HepG2 (cell line): ENCODE data around the gene BTG2. TPM values are rescaled to one million over a fixed set of nuclear protein-coding genes. Genes with fewer than 3 reads are reported as not detected.

Source experiments
- ATAC-seq: fragments of 200-7000 bp; cut with Tn5 transposase; 3 replicates; pipeline ENCODE4 v1.9.1; 2020; ENCODE audit warnings: mild to moderate bottlenecking, moderate library complexity
- BruUV-seq: library from RNA; stranded (reverse); fragments of 400-500 nt; replicated peaks from 2 replicates; lab custom pipeline; 2021; lab: Mats Ljungman, UMichigan
- CTCF ChIA-PET: fragments of 300-600 bp; formaldehyde crosslinking; extraction: SDS; loops from one replicate; lab custom pipeline; 2021; ENCODE audit warnings: low total read pairs, inconsistent platforms, low intra/inter-chr PET ratio; lab: Yijun Ruan, JAX
- POLR2A ChIA-PET: fragments of 350-600 bp; sonication (Branson Sonifier 250); formaldehyde crosslinking; loops from one replicate; lab custom pipeline; 2020; ENCODE audit warnings: antibody characterized with exemption, inconsistent platforms; lab: Yijun Ruan, JAX
- DNase-seq: peaks from one replicate; pipeline ENCODE4 v3.0.0-alpha.2; 2015; ENCODE audit warnings: low spot score
- FAIRE-seq: peaks from 3 replicates; lab custom pipeline; 2011; peaks lifted over from hg19 to GRCh38; lab: Jason Lieb, UNC
- H2AFZ ChIP-seq: one replicate; pipeline ENCODE4 v1.6.1; 2011; ENCODE audit warnings: low read length, inconsistent platforms
- H3K27ac ChIP-seq: fragments of 300-600 bp; 3 replicates; pipeline ENCODE4 v1.8.0; 2011; ENCODE audit warnings: mixed run types, mild to moderate bottlenecking, mixed read lengths, low read length, inconsistent platforms; ENCODE audit not compliant: insufficient read depth; ENCODE audit errors: extremely low read length
- H3K27me3 ChIP-seq, 2 experiments: fragments of 200-600 bp in 1 of 2; 2 replicates in 1 of 2; 3 replicates in 1 of 2; pipeline versions ENCODE4 v1.6.0 to v1.8.0; 2011; ENCODE audit warnings: low read length in 2 of 2, mild to moderate bottlenecking in 2 of 2, moderate library complexity in 2 of 2, inconsistent platforms in 1 of 2; ENCODE audit not compliant: insufficient read depth in 2 of 2, control insufficient read depth in 1 of 2
- H3K36me3 ChIP-seq, 2 experiments: fragments of 200-600 bp in 1 of 2; replicated peaks in 1 of 2; 2 replicates in 1 of 2; 3 replicates in 1 of 2; pipeline versions ENCODE4 v1.5.1 to v1.8.0; 2011; ENCODE audit warnings: low read length in 2 of 2, inconsistent platforms in 1 of 2; ENCODE audit not compliant: insufficient read depth in 2 of 2, control insufficient read depth in 1 of 2
- H3K4me1 ChIP-seq: 2 replicates; pipeline ENCODE4 v1.5.1; 2012; ENCODE audit warnings: low read length, inconsistent platforms; ENCODE audit not compliant: insufficient read depth
- H3K4me2 ChIP-seq: 2 replicates; pipeline ENCODE4 v1.6.0; 2011; ENCODE audit warnings: low read depth, low read length, inconsistent platforms
- H3K4me3 ChIP-seq, 3 experiments: fragments of 200-600 bp in 1 of 3; sonication (generic), shearing (Covaris generic) in 1 of 3; replicated peaks in 1 of 3; 2 replicates each; pipeline ENCODE4 v1.5.1; 2011 to 2016; ENCODE audit warnings: low read length in 3 of 3, inconsistent platforms in 2 of 3, low read depth in 2 of 3, mild to moderate bottlenecking in 2 of 3, control low read depth in 1 of 3, mixed read lengths in 1 of 3; ENCODE audit not compliant: insufficient read depth in 1 of 3
- H3K79me2 ChIP-seq: one replicate; pipeline ENCODE4 v1.6.1; 2011; ENCODE audit warnings: low read length, inconsistent platforms; ENCODE audit not compliant: insufficient read depth
- H3K9ac ChIP-seq: 2 replicates; pipeline ENCODE4 v1.6.0; 2011; ENCODE audit warnings: mild to moderate bottlenecking, low read depth, low read length, inconsistent platforms; ENCODE audit not compliant: insufficient read depth
- H3K9me3 ChIP-seq: 2 replicates; pipeline ENCODE4 v1.5.1; 2012; ENCODE audit warnings: mild to moderate bottlenecking, low read length
- H4K20me1 ChIP-seq: 2 replicates; pipeline ENCODE4 v1.6.0; 2011; ENCODE audit warnings: inconsistent platforms, mild to moderate bottlenecking, low read length, moderate library complexity; ENCODE audit not compliant: insufficient read depth
- FOXP1 ChIP-seq, 2 experiments: fragments of 450-650 bp in 1 of 2; IDR thresholded peaks; 2 replicates each; pipeline ENCODE4 v1.6.1; 2017 to 2018; ENCODE audit warnings: antibody characterized with exemption in 1 of 2
- KLF6 ChIP-seq: IDR thresholded peaks from 2 replicates; pipeline ENCODE4 v1.8.0; 2016; ENCODE audit warnings: missing biosample characterization, missing genetic modification reagents
- NR2F6 ChIP-seq, 2 experiments: IDR thresholded peaks; 2 replicates each; pipeline ENCODE4 v1.6.1; 2016; ENCODE audit warnings: antibody characterized with exemption in 1 of 2, mild to moderate bottlenecking in 1 of 2
- PITX1 ChIP-seq: sonication (generic); formaldehyde crosslinking; IDR thresholded peaks from 2 replicates; pipeline ENCODE4 v1.5.1; 2020; ENCODE audit warnings: mild to moderate bottlenecking, missing genetic modification reagents
- YY1 ChIP-seq: IDR thresholded peaks from 2 replicates; pipeline ENCODE4 v1.6.1; 2011; ENCODE audit warnings: low read length, low read depth, moderate library complexity, mild to moderate bottlenecking; ENCODE audit not compliant: insufficient read depth, insufficient replicate concordance
- ZKSCAN5 ChIP-seq: sonication (generic); formaldehyde crosslinking; IDR thresholded peaks from 2 replicates; pipeline ENCODE4 v1.5.1; 2020; ENCODE audit warnings: mild to moderate bottlenecking, missing genetic modification reagents
- ZNF607 ChIP-seq: sonication (generic); formaldehyde crosslinking; IDR thresholded peaks from 2 replicates; pipeline ENCODE4 v1.5.1; 2020; ENCODE audit warnings: missing genetic modification reagents, mild to moderate bottlenecking, borderline replicate concordance
- ZNF609 ChIP-seq: sonication (generic); formaldehyde crosslinking; IDR thresholded peaks from 2 replicates; pipeline ENCODE4 v1.4.0; 2020; ENCODE audit warnings: mild to moderate bottlenecking, missing genetic modification reagents, borderline replicate concordance
- WGBS: methylation state at CpG from one replicate; pipeline ENCODE4 v1.1.6; 2017; ENCODE audit warnings: low lambda C conversion rate; 5-methylcytosine and 5-hydroxymethylcytosine counted together
- in situ Hi-C: cut with HindIII; loops from 2 replicates; pipeline ENCODE4 v1.10.0; 2017; ENCODE audit warnings: low pct_unique_long_range_greater_than_20kb; ENCODE audit not compliant: extremely low pct_ligation_motif_present
- intact Hi-C: fragments of 100-400 bp; cut with micrococcal nuclease; formaldehyde crosslinking; loops from one replicate; pipeline ENCODE4 v1.10.0; 2022; ENCODE audit not compliant: unreplicated experiment
- polyA plus RNA-seq, 8 experiments: library from polyadenylated mRNA; depleted of rRNA in 3 of 8; stranded (reverse) in 7 of 8; unstranded in 1 of 8; fragments of >200 nt; fragmentation: Illumina TruSeq in 4 of 8; extraction: Trizol in 4 of 8; gene quantifications; 2 replicates each; pipeline versions ENCODE4 v1.2.1 to v1.2.3, GENCODE V29; 2011 to 2016; ENCODE audit warnings: low read depth in 4 of 8, missing spikeins in 1 of 8, mixed read lengths in 1 of 8; ENCODE audit not compliant: insufficient read depth in 1 of 8
- total RNA-seq, 5 experiments: library from RNA; depleted of rRNA; stranded (reverse); fragments of >200 nt; fragmentation: Illumina TruSeq; extraction: Trizol; gene quantifications; 2 replicates each; pipeline ENCODE4 v1.2.3, GENCODE V29; 2016; ENCODE audit warnings: low read depth in 1 of 5
- TF ChIP-seq, protein P1 (sequence below): sonication (generic); formaldehyde crosslinking; IDR thresholded peaks from 2 replicates; pipeline ENCODE4 v1.4.0; 2020; ENCODE audit warnings: missing genetic modification reagents

Gene BTG2
- total and polyA plus RNA-seq, 2 of the 13 experiments (the other 11 are each of a cell fraction or from before 2014, with no cell fraction given) = 13.6 to 18.3 TPM

DNA sequence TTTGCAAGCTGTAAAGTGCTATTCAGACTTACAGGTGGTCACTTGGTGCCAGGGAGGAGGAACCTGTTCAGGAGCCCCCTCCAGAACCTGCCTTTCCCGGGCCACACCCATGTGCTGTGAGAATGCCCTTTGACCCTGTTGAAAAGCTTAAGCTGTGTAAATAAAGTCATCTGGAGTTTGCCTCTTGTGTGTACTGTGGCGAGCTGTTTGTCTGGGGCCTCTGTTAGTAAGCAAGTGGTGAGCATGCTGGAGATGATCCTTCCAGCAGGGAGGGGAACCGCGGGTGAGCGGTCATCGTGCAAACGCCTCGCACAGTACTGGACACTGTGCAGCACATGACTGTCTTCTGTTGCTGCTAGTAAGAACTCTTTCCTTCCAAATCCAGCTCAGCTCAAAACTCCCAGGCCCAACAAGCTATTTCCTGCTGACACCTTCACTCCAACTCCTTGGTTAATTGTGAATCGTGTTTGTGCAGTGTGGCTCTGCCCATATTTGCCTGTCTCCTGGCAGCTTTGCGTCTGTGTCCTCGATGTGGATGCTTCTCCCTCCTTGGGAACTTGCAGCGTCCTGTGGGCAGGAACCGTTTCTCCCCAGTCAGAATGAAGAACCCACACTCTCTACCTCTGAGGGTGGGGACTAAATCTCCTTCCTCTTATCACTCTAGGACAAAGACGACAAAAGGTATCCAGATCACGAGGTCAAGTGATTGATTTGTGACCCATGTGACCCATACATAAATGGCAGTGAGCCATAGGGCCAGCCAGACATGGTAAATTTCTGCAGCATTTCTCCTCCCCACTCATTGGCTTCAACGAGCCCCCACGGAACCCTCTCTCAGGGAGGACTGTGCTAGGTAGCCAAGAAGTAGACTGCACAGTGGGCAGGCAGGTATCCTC is 13.9 kb upstream of the BTG2 start:
- CTCF ChIA-PET = no interaction called here
- H3K27me3 ChIP-seq = peaks cover 0 to 53% of the 10 kb centered on the region in 2 experiments; a peak in 4 of 5 replicates
- WGBS = 13% methylated on average over 12 of the region's 17 CpGs
- peak; percentile 12 for FAIRE-seq
- in situ Hi-C loops (no loop called here), intact Hi-C loops (no loop called here)
- peak overlapping the region; percentile 60; the same call in 1 of the 2 replicates for H3K9ac ChIP-seq
- no peak overlapping the region for H2AFZ ChIP-seq
- no peaks in the 10 kb centered on the region for H3K36me3 ChIP-seq
- BruUV-seq = no TSS peak
- peak; percentile 87 for ATAC-seq
- no peaks in the 10 kb centered on the region for H4K20me1 ChIP-seq
- peak overlapping the region; percentile 32 for H3K27ac ChIP-seq
- H3K79me2 ChIP-seq = no peaks in the 10 kb centered on the region
- H3K9me3 ChIP-seq = no peaks in the 10 kb centered on the region
- peaks cover 36% of the 10 kb centered on the region for H3K4me1 ChIP-seq
- POLR2A ChIA-PET = interaction anchor here (0.9 to 6.5 kb wide), 4 partner anchors 9 to 34 kb away, joined by 5 to 77 read pairs (median 6); partner anchors contain the start of gene BTG2
- DNase-seq = peak; percentile 59
- H3K4me3 ChIP-seq = peak overlapping the region in 1 of 3 experiments; percentile 53; a peak in 1 of 6 replicates
- H3K4me2 ChIP-seq = peak overlapping the region; percentile 78
- no peak; the same call in 1 of the 2 replicates for TF ChIP-seq FOXP1 (IDR thresholded peaks at IDR 0.05)
- TF ChIP-seq FOXP1 (CRISPR knock-in tag; IDR thresholded peaks at IDR 0.05) = peak; percentile 94
- TF ChIP-seq, protein P1, sequence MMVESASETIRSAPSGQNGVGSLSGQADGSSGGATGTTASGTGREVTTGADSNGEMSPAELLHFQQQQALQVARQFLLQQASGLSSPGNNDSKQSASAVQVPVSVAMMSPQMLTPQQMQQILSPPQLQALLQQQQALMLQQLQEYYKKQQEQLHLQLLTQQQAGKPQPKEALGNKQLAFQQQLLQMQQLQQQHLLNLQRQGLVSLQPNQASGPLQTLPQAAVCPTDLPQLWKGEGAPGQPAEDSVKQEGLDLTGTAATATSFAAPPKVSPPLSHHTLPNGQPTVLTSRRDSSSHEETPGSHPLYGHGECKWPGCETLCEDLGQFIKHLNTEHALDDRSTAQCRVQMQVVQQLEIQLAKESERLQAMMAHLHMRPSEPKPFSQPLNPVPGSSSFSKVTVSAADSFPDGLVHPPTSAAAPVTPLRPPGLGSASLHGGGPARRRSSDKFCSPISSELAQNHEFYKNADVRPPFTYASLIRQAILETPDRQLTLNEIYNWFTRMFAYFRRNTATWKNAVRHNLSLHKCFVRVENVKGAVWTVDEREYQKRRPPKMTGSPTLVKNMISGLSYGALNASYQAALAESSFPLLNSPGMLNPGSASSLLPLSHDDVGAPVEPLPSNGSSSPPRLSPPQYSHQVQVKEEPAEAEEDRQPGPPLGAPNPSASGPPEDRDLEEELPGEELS (CRISPR knock-in tag) = peak; percentile 93
- no peak for TF ChIP-seq YY1
- 0 out of 2 replicates have a peak, but pooled peaks have one; percentile 40 for TF ChIP-seq ZKSCAN5 (CRISPR knock-in tag)
- TF ChIP-seq ZNF609 = no peak
- peak; percentile 66 for TF ChIP-seq PITX1 (CRISPR knock-in tag)
- peak; percentile 12; the same call in 1 of the 2 replicates for TF ChIP-seq NR2F6 (IDR thresholded peaks at IDR 0.05)
- 0 out of 2 replicates have a peak, but pooled peaks have one; percentile 21 for TF ChIP-seq NR2F6 (CRISPR knock-in tag; IDR thresholded peaks at IDR 0.05)
- 0 out of 2 replicates have a peak, but pooled peaks have one; percentile 48 for TF ChIP-seq ZNF607 (CRISPR knock-in tag)
- TF ChIP-seq KLF6 (CRISPR knock-in tag) = no peak
